Measurements from ENCODE around the gene PSMF1. TPM values are rescaled to one million over a fixed set of nuclear protein-coding genes. Genes with fewer than 3 reads are reported as not detected.

The PSMF1 gene
- total and polyA plus RNA-seq, 2 of the 13 experiments (the other 11 are each of a cell fraction or from before 2014, with no cell fraction given): 82.5 to 86.0 TPM

DNA sequence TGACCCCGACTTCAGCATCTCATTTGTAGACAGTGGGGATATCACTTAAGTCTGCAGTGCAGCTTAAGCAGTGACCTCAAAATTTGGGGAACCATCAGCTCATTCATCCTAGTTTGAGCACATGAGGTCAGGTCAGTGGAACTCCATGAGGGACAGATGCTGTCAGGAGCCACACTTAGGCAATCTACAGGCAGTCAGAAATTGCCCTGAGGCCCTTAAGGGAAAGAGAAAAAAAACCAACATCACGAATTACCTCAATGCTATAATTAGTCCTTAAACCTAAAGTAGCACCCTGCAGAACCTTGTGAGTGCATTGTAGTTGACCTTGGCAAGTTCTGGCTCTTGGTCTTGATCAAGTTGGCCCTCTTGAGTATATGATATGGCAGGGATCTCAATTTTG is 45.3 kb downstream of the PSMF1 start:
- peaks cover 65 to 87% of the 10 kb centered on the region in 2 experiments for H3K36me3 ChIP-seq (replicated peaks in 1 of 2; ENCODE audit: control insufficient read depth in 1 of 2, insufficient read depth in 2 of 2, low read length in 2 of 2)
- no peaks in the 10 kb centered on the region; the same call in 1 of the 2 replicates for H4K20me1 ChIP-seq (ENCODE audit: insufficient read depth, low read length)

DNA sequence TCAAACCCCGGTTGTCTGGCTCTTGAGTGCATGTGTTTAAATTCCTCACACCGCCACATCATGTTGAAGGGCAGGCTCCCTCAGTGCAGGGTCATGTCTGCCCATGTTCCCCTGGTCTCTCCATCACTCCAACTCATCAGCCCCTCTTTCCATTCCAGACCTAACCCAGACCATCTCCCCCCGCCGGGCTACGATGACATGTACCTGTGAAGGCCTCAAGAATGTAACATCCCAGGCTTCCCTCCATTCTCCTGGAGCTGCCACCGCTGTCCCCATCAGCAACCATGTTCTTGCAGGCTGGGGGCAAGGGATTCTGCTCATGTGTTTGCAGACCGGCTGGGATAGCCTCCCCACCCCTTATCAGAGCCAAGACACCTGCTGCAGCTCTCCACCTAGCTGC is 46.5 kb downstream of the PSMF1 start:
- Histone ChIP-seq H3K27me3 (ENCODE audit: control insufficient read depth in 1 of 2, insufficient read depth in 2 of 2, low read length in 2 of 2) (no peaks in the 10 kb centered on the region), H3K4me1 (ENCODE audit: insufficient read depth, low read length) (peaks cover 16% of the 10 kb centered on the region), H3K36me3 (replicated peaks in 1 of 2; ENCODE audit: control insufficient read depth in 1 of 2, insufficient read depth in 2 of 2, low read length in 2 of 2) (peaks cover 69 to 91% of the 10 kb centered on the region in 2 experiments), H2AFZ (ENCODE audit: low read length) (no peak overlapping the region), H3K27ac (ENCODE audit: extremely low read length, insufficient read depth, low read length) (no peak overlapping the region), H3K4me3 (replicated peaks in 1 of 3; ENCODE audit: insufficient read depth in 1 of 3, low read depth in 2 of 3, low read length in 3 of 3) (no peak overlapping the region), H4K20me1 (ENCODE audit: insufficient read depth, low read length) (no peaks in the 10 kb centered on the region; the same call in 1 of the 2 replicates), H3K4me2 (ENCODE audit: low read depth, low read length) (no peak overlapping the region), H3K9me3 (ENCODE audit: low read length) (no peaks in the 10 kb centered on the region), H3K9ac (ENCODE audit: insufficient read depth, low read depth, low read length) (no peak overlapping the region), H3K79me2 (ENCODE audit: insufficient read depth, low read length) (no peaks in the 10 kb centered on the region)
- FAIRE-seq: no peak
- ChIA-PET POLR2A (no interaction called here), CTCF (ENCODE audit: low intra/inter-chr PET ratio, low total read pairs) (no interaction called here)
- no peak for ATAC-seq
- TSS peak; percentile 20 for BruUV-seq (replicated peaks)
- intact Hi-C loops (cut with micrococcal nuclease; ENCODE audit: unreplicated experiment): no loop called here
- in situ Hi-C loops (cut with HindIII; ENCODE audit: extremely low pct_ligation_motif_present, low pct_unique_long_range_greater_than_20kb): no loop called here
- WGBS (ENCODE audit: low lambda C conversion rate): 95% methylated on average over 7 of the region's 7 CpGs
- TF ChIP-seq ZNF317 (CRISPR knock-in tag; IDR thresholded peaks at IDR 0.05) (no peak), MTA3 (CRISPR knock-in tag; IDR thresholded peaks at IDR 0.05) (no peak), ZFP37 (CRISPR knock-in tag; IDR thresholded peaks at IDR 0.05; ENCODE audit: borderline replicate concordance) (no peak), SIX1 (CRISPR knock-in tag; IDR thresholded peaks at IDR 0.05; ENCODE audit: borderline replicate concordance) (no peak), ZNF333 (CRISPR knock-in tag; IDR thresholded peaks at IDR 0.05; ENCODE audit: borderline replicate concordance) (no peak), MED1 (CRISPR knock-in tag; IDR thresholded peaks at IDR 0.05) (no peak)
- DNase-seq (ENCODE audit: low spot score): no peak

More for the DNA sequence above, 45.3 kb downstream of the PSMF1 start:
- ChIA-PET CTCF (ENCODE audit: low intra/inter-chr PET ratio, low total read pairs) (no interaction called here), POLR2A (no interaction called here)
- 86% methylated on average over 2 of the region's 2 CpGs for WGBS (ENCODE audit: low lambda C conversion rate)
- Histone ChIP-seq H3K9me3 (ENCODE audit: low read length) (no peaks in the 10 kb centered on the region), H2AFZ (ENCODE audit: low read length) (no peak overlapping the region), H3K4me2 (ENCODE audit: low read depth, low read length) (no peak overlapping the region), H3K27me3 (ENCODE audit: control insufficient read depth in 1 of 2, insufficient read depth in 2 of 2, low read length in 2 of 2) (no peaks in the 10 kb centered on the region), H3K4me1 (ENCODE audit: insufficient read depth, low read length) (peaks cover 16% of the 10 kb centered on the region), H3K79me2 (ENCODE audit: insufficient read depth, low read length) (no peaks in the 10 kb centered on the region), H3K4me3 (replicated peaks in 1 of 3; ENCODE audit: insufficient read depth in 1 of 3, low read depth in 2 of 3, low read length in 3 of 3) (no peak overlapping the region), H3K9ac (ENCODE audit: insufficient read depth, low read depth, low read length) (no peak overlapping the region), H3K27ac (ENCODE audit: extremely low read length, insufficient read depth, low read length) (no peak overlapping the region)
- ATAC-seq (no peak), FAIRE-seq (no peak), DNase-seq (ENCODE audit: low spot score) (no peak)
- intact Hi-C loops (cut with micrococcal nuclease; ENCODE audit: unreplicated experiment): no loop called here
- BruUV-seq (replicated peaks): no TSS peak
- TF ChIP-seq ZNF562 (CRISPR knock-in tag; IDR thresholded peaks at IDR 0.05; ENCODE audit: borderline replicate concordance) (no peak), MATR3 (CRISPR knock-in tag; IDR thresholded peaks at IDR 0.05) (no peak), ZNF510 (CRISPR knock-in tag; IDR thresholded peaks at IDR 0.05; ENCODE audit: low read depth) (no peak), ZNF709 (CRISPR knock-in tag; IDR thresholded peaks at IDR 0.05) (0 out of 2 replicates have a peak, but pooled peaks have one; percentile 26), HMG20A (CRISPR knock-in tag; IDR thresholded peaks at IDR 0.05; ENCODE audit: borderline replicate concordance) (no peak), RBM22 (optimal IDR thresholded peaks at IDR 0.05; ENCODE audit: low read length) (peak; percentile 24), ZNF747 (CRISPR knock-in tag; IDR thresholded peaks at IDR 0.05; ENCODE audit: borderline replicate concordance) (no peak)
- in situ Hi-C loops (cut with HindIII; ENCODE audit: extremely low pct_ligation_motif_present, low pct_unique_long_range_greater_than_20kb): no loop called here
